GM21515 (cell line): ENCODE data around the gene KRTAP13-2.

Source experiments
- ATAC-seq: cut with Tn5 transposase; IDR thresholded peaks from one replicate; pipeline ENCODE4 v1.9.1; 2021; ENCODE audit not compliant: unreplicated experiment

Gene KRTAP13-2

GRCh38 chr21:30326390-30326789, 45.7 kb downstream of the KRTAP13-2 start:
- no peak for ATAC-seq
